HG02571 (cell line): ENCODE data around the gene SH3BP4.

Experiments
- ATAC-seq: cut with Tn5 transposase; IDR thresholded peaks from one replicate; pipeline ENCODE4 v1.9.1; 2021; ENCODE audit warnings: mild to moderate bottlenecking, moderate library complexity; ENCODE audit not compliant: unreplicated experiment

SH3BP4 gene

DNA sequence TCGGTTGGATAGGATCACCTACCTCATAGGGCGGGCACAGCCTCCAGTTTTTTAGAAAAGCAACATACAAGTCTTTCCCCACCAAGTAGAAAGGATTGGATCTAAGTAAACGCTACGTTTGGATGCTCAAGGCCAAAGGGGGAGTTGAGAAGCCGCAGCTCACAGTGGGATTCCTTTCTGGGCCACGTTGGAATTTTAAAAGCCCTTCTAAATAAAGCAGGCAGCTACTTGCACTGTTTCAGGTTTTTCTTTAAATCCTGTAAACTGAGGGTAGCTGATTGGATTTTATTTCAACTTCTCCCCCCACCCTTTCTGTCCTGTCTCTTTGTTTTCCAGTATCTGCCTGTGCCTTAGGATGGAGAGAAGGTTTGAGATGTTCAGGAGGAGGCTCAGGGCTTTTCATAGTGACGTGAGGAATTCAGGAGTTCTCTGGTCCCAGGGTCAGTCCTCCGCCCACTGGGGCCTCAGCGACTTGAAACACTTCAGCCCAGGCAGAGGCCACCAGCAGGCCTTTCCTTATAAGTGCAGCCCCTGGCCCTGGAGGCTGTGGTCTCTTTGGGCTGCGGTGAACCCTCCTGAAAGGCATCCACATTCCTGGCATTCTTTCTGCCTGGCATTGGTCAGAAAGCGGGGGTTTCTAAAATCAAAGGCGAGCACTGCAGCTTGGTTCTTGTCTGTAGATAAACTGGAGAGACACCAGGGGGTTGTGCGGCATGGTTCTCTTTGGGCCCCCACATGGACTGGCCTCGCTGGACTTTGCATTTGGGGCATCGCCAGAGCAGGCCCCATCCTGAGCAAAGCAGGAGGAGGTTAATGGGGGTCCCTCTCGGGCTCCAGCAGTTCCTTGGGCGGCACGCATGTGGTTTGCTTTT lies 44.5 kb downstream of the SH3BP4 start:
- no peak for ATAC-seq

DNA sequence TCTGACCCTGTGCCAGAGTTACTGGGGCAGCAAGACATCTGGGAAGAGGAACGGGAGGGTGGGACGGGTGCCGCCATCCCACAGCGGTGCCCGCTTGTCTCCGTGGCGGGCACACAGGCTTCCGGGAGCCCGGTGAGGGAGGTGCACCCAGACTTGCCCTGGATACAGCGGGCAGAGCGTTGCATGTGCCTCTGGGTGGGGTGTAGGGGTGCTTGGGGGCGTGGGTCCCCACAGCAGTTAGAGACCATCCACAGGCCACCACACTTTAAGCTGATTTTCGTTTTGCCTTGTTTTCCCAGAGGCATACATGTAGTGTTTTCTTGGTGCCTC lies 45.1 kb downstream of the SH3BP4 start:
- no peak for ATAC-seq

DNA sequence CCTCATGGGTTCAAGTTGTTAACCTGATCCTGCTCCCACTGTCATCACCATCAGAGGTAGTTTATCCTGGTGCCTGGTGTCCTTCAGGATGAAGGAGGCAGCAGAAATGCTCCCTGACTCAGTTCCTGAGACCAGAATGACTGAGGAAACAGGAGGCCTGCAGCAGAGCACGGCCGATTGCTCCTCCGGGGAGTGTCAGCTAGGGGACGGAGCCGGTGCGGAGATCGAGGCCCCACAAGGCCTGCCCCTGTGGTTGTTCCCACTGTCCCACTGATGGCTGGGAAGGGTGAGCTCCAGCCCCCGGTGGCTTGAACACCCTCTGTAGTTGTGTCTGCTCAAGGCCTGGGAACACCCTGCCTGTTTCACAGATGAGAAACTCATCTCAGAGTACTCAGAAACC lies 45.6 kb downstream of the SH3BP4 start:
- no peak for ATAC-seq

DNA sequence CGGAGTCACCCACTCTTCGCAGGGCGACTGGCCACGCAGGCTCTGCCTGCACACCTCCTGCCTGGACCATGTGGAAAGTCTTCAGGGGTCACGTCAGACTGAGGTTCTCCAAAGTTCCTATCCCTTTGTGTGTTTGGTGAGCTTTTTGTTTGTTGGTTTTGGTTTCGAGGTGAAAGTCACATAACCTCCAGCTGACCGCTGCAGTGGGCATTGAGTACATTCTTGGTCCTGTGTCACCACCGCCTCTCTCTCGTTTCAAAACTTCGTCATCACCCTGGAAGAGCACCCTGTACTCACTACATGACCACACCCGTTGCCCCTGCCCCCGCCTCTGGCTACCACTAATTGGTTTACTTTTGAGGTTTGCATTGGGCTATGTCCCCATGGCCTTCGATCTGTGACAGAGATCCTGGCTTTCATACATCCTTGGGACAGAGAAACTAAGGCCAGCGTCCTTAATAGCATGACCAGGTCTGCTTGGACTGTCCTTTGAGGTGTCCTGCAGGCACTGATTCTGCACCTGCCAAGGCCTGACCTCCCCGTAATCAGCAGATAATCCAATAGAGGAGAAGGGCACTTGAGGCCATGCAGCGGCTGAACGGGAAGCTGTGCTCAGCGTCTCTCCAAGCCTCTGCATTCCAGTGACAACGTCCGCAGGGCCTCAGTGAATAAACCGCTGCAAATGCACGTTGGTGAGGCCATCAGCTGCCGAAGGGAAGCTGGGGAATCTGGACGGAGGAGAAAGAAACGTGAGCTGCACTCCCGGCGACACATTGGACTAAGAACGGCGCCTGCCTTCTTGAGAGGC lies 46.8 kb downstream of the SH3BP4 start:
- ATAC-seq, result no peak

DNA sequence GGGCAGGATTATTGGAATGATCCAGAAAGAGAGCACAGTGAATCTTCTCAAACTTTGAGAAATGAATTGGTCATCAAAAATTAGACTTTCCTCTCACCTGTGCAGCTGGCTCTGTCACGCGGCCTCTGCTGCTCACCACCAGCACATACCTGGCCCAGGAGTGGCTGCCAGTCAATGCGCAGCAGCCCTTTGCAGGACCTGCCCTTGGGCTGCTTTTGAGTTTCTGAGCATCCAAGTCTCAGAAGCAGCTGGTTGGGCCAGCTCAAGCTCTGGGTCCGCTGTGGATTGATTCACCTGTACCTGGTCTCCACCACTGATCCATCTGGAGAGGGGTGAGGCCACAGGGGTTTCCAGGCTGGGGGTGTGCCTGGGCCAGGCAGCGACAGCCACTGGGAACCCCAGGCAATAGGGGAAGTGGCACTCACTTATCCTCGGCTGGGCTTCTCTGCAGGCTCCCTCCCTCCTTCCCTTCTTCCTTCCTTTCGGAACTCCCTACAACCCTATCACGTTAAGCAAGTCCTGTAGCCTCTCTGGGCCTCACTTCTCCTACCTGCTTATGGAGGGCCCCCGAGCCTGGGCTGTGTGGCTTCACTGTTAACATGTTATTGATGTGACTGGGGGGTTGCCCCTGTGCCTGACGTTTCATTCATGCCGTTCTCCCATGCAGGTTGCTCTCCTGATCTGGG lies 48.1 kb downstream of the SH3BP4 start:
- no peak for ATAC-seq

DNA sequence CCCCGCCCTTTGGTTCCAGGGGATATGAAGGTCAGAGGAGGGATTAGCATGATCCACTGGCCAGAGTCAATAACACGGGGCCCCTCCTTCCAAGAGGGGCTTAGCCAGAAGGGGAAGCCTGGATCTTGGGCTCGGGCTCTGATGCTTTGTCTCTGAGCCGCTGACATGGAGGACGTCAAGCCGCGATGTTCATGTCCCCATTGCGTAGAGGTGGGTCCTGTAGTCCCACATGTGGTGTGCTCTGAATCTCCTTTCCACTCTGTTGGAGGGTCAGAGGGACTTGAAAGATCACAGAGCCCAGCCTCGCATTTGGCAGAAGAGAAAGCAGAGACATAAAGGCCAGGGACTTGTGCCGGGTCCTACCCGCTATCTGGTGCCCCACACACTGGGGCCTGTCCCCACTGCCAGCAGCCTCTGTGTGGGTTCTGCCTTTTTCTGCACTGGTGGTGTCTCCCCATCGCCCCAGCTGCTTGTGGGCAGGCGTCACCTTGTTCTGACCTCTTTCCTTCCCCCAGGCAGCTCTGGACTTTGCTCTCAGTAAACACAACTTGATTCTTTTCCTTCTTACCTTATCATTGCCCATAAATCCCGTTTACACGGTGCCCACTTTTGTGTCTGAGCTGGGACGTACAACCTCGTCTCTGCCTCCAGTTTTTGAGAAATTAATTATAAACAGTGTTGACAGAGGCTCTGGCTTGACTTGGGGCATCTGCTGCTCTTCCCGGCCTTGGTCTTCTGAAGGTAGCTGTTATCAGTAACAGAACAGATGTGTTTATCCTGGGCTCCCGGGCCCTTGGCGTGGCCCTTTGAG lies 48.8 kb downstream of the SH3BP4 start:
- ATAC-seq, result no peak

DNA sequence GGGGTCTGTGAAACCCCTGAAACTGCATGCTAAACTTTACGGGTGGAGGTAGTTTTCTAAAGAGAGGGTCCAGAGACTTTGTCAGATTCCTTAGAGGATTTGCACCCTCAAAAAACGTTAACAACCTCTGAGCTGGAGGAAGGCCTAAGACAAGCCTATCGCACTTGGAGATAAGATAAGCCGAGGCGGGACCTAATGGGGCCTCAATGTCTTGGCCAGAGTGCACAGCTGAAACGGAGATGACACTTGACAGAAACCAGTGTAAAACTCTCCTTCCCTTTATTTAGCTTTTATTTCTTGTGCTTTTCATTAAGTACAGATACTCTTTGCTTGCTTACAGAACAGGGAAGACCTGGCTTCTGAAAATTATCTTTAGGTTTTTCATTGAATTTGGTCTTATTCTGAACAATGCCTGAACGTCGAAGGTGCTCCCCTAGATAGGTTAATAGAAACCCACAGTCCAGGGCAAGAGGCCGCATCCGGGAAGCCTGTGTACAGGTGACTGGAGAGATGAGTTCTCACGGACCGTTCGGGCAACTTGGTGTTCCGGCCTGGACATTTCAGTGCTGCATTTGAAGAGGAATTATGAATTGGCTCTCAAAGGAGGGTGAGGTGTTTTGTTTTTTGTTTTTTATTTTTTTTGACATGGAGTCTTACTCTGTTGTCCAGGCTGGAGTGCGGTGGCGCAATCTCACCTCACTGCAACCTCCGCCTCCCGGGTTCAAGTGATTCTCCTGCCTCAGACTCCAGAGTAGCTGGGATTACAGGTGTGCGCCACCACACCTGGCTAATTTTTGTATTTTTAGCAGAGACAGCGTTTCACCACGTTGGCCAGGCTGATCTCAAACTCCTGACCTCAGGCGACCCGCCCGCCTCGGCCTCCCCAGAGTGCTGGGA lies 49.7 kb downstream of the SH3BP4 start:
- no peak for ATAC-seq

DNA sequence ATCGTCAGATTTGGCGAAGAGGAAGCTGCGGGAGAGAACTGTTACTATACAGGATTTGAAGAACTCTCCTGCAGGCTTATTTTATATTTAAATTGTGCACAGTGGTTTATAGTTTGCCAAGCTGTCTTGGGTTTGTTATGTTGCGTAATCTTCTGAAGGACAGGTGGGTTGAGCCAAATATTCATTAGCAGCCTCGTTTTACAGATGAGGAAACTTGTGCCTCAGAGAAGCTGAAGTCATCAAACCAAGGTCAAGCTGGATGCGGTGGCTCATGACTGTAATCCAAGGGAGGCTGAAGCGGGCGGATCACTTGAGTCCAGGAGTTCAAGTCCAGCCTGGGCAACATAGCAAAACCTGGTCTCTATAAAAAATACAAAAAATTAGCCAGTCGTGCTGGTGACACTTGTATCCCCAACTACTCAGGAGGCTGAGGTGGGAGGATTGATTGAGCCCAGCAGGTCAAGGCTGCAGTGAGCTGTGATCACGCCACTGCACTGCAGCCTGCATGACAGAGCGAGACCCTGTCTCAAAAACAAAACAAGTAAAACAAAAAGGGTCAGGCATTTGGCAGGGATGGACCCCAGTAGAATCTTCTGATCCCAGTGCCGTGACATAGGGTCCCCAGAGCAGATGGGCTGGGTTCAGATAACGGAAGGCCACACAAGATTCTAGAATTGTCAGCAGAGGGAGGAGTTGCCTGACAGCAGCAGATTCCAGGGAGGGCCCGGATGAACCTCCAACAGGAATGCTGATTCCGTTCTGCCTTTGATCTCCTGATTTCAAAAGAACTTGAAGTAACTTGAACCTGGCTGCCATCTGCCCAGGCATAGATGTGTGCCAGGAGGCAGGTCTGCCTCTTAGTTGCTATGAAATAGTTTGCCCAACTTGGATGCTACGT lies 50.6 kb downstream of the SH3BP4 start:
- no peak for ATAC-seq

DNA sequence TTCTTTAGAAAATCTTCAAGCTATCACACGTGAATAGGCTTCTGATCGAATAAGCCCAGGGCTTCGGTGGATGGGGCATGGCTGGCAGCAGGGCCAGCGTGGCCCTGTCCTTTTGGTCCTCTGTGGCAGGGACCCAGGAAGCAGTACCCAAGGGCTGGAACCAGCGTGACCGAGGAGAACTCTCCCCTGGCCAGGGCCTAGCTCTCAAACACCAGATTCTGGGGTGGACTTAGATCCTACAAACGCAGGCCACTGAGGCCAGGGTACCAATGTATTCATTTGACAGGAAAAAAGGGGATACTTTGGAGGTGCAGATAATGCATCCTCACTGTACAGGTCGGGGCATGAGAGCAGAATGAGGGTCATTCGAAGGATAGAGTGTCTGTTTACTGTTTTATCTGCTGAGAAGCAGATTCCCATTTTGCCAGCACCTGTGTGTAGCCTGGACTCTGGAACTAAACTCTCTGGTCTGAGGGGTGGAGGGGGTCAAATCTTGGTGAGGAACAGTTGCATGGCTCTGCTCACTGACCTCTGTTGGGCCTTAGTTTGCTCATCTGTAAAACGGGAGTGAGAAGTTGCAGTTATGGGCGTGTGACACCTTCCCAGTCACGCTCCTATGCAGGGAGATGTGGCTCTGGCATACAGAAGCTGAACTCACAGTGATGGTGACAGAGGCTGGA lies 51.4 kb downstream of the SH3BP4 start:
- ATAC-seq, result no peak

DNA sequence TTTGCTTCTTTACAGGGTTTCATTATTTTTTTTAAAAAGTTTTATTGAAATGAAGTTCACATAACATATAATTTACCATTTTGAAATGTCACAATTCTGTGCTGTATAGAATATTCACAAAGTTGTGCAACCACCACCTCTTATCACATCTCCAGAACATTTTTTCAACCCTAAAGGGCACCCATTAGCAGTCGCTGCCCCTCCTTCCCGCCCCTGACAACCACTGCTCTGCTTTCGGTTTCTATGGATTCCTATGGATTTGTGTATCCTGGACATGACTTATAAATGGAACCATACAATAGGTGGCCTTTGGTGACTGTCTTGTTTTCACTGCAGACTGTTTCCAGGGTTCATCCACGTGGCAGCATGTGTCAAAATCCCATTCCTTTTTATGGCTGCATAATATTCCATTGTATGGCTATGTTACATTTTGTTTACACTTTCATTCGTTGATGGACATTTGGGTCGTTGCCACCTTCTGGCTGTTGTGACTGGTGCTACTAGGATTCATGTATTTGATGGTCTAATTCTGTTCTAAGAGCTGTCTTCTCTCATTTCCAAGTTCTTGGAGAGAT lies 52.6 kb downstream of the SH3BP4 start:
- no peak for ATAC-seq

DNA sequence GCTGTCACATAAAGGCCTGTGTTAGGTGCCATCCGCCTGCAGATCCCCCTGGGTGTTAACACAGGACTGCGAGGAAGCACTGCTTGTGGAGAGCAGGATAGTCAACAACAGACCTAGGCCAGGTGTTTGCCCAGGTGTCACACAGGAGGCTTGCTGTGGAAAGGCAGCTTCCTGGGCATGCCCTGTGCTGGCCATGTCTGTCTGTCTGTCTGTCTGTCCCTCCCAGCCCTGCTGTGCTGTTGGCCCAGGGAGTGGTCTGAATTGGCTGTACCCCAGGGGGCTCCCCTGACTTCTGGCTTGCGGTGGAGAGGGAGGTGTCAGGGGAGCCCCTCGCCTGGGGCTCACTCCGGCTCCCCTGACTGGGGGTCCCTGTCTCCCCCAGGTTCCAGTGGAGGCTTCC lies 53.2 kb downstream of the SH3BP4 start:
- ATAC-seq, result no peak

DNA sequence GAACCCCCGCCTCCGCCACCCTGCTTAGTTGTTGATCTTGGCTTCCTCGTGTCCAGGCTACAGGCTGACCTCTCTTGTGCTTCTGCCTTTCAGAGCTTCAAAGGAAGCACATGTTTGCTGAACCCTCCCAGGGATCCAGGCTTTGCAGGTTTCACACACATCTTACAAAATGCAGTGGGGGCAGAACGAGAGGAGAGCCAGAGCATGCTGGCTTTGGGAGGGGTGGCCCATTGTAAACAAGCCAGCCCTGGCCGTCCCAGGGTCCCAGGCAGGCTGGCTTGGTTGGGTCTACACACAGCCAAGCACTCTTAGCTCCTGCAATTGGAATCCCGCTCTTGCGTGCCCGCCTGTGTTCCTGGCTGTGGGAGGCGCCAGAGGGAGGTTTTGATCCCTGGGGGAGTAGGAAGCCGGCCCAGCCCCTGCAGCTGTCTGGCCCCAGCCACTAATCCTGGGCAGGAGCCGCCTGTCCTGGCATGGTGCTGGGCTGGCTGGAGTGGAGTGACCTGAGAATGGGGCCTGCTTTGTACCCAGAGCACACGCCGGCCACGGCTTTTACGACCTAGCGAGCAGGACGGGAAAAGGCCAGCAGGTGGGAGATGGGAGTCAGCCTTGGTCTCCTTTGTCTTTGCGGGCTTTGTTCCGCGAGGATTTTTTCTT lies 53.9 kb downstream of the SH3BP4 start:
- no peak for ATAC-seq

DNA sequence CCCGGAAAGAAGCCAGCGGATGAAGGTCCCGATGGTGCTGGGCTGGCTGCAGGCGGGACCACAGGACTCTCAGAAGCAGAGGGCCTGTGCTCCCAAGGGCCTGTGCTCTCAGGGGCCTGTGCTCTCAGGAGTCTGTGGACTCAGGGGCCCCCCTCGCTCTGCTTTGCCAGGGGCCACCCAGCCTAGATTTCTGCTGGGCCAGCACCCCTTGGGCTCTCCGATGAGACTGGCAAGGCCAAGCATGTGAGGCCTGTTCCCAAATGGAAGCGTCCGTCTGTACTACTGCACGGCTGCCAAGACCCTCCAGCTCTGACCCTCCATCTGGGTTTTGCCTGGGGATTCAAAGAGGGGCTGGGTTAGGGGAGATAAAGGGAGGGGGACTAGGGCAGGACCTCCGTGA lies 54.6 kb downstream of the SH3BP4 start:
- no peak for ATAC-seq

DNA sequence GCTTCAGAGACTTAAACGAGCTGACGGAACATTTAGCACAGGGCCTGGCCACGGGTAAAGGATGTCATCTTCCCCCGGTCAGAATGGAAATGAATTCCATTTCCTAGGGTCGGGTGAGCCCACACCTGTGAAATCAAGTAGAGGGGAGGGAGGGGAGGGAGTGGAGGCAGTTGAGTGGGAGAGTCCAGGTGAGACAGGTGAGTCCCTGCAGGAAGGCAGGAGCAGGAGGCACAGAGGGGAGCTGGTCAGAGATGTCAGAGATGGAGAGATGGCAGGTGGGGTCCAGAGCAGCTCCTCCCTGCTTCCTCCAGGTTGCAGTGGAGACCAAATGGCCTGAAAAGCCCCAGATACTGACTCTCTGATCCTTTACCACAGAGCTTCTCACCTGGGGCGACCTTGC lies 55.2 kb downstream of the SH3BP4 start:
- ATAC-seq, result no peak

DNA sequence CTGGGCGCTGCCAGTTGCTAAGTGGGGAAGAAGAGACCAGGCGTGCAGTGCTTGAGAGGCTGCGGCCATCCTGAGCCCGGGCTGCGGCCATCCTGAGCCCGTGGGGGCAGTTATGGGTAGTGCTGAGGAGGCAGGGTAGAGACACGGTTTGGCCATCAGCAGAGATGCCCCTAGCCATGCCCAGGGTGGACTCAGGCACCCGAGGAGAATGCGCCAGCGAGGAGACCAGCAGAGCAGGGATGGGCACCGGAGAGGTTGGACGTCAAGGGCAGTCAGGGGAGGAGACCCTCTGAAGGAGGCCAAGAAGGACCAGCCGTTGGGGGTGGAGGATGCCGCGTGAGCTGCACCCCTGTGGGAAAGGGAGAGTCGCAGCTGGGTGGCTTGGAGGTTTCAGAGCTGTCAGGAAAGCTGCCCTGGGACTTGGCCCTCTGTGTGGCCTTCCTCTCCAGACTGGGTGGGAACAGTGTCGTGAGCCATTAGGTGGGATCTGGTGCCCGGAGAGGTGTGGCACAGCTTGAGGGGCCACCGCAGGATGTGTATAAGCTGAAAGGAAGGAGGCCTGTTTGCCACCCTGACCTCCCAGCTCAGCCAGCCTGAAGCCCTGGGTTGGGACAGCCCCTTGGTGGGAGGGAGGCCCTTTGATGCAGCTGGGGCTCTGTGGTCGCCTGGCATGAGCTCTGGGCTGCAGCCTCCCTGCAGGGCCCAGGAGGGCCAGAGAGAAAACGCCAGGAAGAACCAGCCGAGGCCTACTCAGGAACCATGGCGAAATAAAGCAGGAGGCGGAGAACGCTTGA lies 56.0 kb downstream of the SH3BP4 start:
- no peak for ATAC-seq

DNA sequence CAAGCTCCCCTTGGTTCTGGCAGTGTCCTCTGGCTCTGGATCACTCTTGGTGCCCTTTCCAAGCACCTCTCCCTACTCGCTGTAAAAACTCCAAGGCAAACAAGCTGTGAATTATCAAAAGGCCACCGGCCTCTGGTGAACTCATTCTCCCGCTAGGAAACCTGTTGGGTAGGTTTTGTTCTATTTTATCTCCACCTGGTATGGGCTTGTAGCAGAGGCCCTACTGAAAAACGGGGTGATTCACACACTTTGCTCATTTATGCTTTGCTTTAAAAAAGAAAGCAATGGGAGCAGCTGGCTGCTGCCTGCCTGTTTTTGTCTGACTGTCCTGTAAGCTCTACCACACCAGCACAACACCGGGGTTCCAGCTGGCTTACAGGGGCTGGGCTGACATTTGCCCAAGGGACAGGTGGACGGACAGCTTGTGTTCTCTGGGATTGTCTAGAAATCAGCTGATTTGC lies 56.8 kb downstream of the SH3BP4 start:
- ATAC-seq, result no peak

DNA sequence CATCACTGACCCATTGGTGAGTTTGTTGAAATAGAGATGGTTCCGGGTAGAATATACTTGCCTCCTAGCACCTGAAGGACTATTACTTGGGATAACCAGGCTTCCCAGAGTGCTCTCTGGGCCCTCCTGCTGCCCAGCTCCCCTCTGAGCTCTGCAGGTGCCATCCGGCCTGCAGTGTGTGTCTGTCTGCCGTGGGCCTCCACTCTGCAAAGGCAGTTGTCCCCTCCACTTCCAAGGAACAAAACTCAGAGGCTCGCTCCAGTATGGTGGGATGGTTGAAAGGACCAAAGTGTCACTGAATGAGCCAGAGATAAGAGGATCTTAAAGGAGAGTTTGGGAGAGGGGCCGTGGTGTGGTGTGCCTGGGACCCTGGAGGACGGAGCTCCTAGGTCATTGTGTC lies 57.3 kb downstream of the SH3BP4 start:
- ATAC-seq, result no peak
